ENCODE results near the gene LAMA5.

LAMA5 gene

DNA sequence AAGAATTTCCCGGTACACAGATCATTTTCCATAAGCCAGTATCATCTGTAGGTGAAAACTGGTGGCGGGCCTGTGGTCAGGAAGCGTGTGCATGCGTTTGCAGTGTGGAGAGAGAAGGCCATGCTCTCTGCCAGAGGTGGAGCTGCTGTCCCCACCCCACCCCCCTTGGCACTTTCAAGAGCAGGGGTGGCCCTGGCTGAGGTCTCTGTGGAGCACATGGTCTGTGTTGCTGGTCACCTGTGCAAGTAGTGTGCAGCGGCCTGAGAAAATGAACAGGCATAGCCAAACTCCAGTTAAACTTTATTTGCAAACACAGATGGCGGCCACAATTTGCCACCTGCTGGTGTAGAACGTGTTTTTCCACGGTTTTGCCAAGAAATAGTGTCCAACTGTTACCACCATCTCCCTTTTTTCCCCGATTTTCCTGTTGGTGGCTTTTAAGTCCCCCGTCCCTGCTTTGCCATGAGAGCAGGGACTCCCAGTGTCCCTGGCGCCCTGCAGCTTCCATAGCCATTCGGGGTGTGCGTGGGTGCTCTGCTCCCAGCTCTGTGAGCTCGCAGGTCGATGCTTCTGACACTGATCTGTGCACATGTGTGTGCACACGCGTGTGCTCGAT is 61.9 kb downstream of the LAMA5 start:
- H4K20me1 ChIP-seq: peaks cover 57% of the 10 kb centered on the region
- no peak overlapping the region for H3K27ac ChIP-seq
- H3K36me3 ChIP-seq: peaks cover 62% of the 10 kb centered on the region
- peaks cover 32% of the 10 kb centered on the region for H3K4me1 ChIP-seq
- no peak for TF ChIP-seq Cebpa-rat (IDR thresholded peaks at IDR 0.05)
- H3K4me2 ChIP-seq: peak overlapping the region; percentile 98
- no peak overlapping the region for H3K4me3 ChIP-seq
- peak overlapping the region; percentile 92 for H3K9ac ChIP-seq
- no peaks in the 10 kb centered on the region for H3K27me3 ChIP-seq
- H3K9me3 ChIP-seq: no peaks in the 10 kb centered on the region

DNA sequence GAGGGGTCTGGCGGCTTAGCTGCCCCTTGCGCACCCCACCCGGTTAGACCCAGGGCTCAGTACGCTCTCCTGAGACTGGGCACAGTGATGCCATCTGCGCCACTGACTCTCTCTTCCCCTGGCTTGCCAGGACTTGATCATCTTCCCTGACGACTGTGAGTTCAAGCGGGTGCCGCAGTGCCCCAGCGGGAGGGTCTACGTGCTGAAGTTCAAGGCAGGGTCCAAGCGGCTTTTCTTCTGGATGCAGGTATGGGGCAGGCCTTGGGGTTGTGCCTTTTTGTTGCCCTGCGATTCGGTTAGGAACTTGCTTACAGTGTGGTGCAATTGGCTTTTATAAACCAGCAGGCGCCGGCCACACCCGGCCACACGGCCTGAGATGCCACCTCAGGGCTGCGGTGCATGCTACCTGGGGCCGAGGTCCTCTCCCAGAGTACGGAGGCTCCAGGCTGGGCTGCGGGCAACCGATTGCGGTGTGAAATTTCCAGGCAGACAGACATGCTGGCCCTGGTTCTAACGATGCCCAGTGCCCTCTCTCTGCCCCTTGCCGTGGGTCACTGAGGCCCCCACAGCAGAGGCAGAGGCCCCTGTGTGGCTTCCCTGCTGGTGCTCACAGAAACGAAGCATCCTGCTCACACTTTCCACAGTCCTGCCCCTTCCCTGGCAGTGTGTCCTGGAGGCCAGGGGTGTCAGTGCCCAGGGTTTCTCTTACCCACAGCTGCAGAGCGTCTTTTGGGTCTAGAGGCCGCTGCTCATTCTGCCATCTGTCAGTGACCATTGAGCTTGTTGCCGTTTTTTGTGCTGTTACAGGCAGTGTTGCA is 62.6 kb downstream of the LAMA5 start:
- H4K20me1 ChIP-seq: peaks cover 57% of the 10 kb centered on the region
- H3K36me3 ChIP-seq: peaks cover 55% of the 10 kb centered on the region
- H3K27ac ChIP-seq: peak overlapping the region; percentile 90; the same call in 1 of the 2 replicates

DNA sequence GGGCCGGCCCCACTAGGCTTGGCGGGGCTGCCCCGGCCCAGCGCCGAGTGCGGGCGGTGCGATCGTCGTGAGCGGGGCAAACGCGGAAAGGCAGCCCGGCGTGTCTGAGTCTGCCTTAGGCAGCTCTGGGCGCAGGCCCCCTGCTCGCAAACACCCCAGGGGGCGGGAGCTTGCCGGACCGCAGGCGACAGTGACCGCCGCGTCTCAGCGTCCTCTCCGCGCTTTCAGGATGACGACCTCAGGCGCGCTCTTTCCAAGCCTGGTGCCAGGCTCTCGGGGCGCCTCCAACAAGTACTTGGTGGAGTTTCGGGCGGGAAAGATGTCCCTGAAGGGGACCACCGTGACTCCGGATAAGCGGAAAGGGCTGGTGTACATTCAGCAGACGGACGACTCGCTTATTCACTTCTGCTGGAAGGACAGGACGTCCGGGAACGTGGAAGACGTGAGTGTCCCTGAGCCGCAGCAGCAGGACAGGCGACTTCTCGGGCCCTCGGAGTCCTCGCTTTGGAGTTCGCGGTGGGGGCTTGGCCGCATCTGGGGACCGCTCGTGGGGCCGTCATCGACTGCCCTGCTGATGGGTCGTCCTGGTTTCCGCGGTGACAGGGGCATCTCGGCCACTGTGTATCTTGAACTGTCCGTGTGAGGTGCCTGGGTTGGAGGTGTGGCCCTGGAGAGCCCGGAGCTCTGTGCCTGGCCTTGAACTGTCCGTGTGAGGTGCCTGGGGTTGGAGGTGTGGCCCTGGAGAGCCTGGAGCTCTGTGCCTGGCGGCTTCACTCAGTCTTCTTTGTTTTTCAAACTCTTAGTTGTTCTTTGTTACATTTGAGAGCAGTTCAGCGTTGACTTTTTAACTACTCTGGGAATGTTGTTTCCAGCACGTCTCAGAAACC is 63.5 kb downstream of the LAMA5 start:
- TF ChIP-seq Cebpa-rat (IDR thresholded peaks at IDR 0.05): no peak
- H4K20me1 ChIP-seq: peaks cover 56% of the 10 kb centered on the region
- H3K9me3 ChIP-seq: no peaks in the 10 kb centered on the region
- peak overlapping the region; percentile 98 for H3K4me2 ChIP-seq
- peaks cover 48% of the 10 kb centered on the region for H3K36me3 ChIP-seq
- H3K9ac ChIP-seq: peak overlapping the region; percentile 92
- H3K27ac ChIP-seq: peak overlapping the region; percentile 90
- peaks cover 32% of the 10 kb centered on the region for H3K4me1 ChIP-seq
- H3K27me3 ChIP-seq: no peaks in the 10 kb centered on the region
- peak overlapping the region; percentile 82 for H3K4me3 ChIP-seq

More for the DNA sequence above, 62.6 kb downstream of the LAMA5 start:
- no peak for TF ChIP-seq Cebpa-rat (IDR thresholded peaks at IDR 0.05)
- H3K4me1 ChIP-seq: peaks cover 32% of the 10 kb centered on the region
- H3K9me3 ChIP-seq: no peaks in the 10 kb centered on the region
- H3K4me3 ChIP-seq: peak overlapping the region; percentile 82
- peak overlapping the region; percentile 92 for H3K9ac ChIP-seq
- peak overlapping the region; percentile 98 for H3K4me2 ChIP-seq
- H3K27me3 ChIP-seq: no peaks in the 10 kb centered on the region

DNA sequence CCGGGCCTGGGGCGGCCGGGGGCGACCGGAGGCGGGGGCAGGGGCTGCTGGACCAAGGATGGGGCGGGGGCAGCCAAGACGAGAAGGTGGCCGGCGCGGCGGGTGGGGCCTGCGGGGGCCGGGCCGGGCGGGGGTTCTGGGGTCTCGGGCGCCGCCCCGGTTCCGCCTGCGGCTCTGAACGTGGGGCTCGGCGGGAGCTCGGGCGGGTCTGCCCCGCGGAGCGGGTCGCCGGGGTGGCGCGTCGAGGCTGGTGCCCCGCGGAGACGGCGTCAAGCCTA is 64.1 kb downstream of the LAMA5 start:
- Histone ChIP-seq H4K20me1 (peaks cover 50% of the 10 kb centered on the region), H3K4me3 (peak overlapping the region; percentile 82), H3K4me1 (peaks cover 36% of the 10 kb centered on the region), H3K4me2 (peak overlapping the region; percentile 98), H3K27ac (peak overlapping the region; percentile 90), H3K9ac (peak overlapping the region; percentile 92), H3K27me3 (no peaks in the 10 kb centered on the region), H3K9me3 (no peaks in the 10 kb centered on the region), H3K36me3 (peaks cover 46% of the 10 kb centered on the region)
- TF ChIP-seq Cebpa-rat (IDR thresholded peaks at IDR 0.05): no peak

DNA sequence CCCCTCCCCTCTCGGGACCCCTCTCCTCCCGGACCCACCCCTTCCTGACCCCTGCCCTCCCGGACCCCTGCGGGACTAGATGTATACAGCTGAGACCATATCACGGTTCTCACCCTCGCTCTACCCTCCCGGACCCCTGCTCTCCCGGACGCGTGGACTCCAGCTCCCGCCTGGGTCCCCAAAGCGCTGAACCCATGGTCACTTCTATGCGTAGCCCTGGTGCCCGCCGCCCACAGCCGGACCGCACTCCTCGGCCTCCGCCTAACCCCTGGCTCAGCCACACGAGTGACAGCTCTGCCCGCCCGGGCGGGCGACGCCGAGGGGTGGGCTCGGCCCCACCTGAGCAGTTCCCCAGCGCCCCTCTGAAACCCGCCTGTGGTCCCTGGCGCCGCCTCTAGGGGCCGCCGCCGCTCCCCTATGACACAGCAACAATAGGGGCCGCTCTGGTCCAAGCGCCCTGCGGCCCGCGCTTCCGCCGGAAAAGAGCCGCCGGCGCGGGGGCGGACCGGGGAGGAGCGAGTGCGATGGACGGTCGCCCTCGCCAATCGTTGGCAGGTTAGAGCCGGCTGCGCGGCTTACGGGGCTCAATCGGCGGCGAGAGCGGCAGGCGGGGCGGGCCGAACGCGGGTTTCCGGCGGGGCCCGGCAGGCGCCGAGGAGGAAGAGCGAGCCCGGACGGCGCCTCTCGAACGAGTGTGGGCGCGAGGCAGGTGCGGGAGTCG is 64.6 kb downstream of the LAMA5 start, which contains the start of gene ADRM1:
ADRM1 (plus strand) TSS at position 657 of the 721 bp plus-strand sequence. CDS start 572 bp downstream, outside the sequence.
- no peaks in the 10 kb centered on the region for H3K27me3 ChIP-seq
- H3K4me1 ChIP-seq: peaks cover 41% of the 10 kb centered on the region
- peak within 1 kb of the TSS; percentile 92 for H3K9ac ChIP-seq
- peak within 1 kb of the TSS; percentile 90 for H3K27ac ChIP-seq
- H3K36me3 ChIP-seq: peaks cover 41% of the 10 kb centered on the region
- H3K4me3 ChIP-seq: peak within 1 kb of the TSS; percentile 82
- peak within 1 kb of the TSS; percentile 98 for H3K4me2 ChIP-seq
- H3K9me3 ChIP-seq: no peaks in the 10 kb centered on the region
- TF ChIP-seq Cebpa-rat (IDR thresholded peaks at IDR 0.05): no peak
- H4K20me1 ChIP-seq: peaks cover 45% of the 10 kb centered on the region

DNA sequence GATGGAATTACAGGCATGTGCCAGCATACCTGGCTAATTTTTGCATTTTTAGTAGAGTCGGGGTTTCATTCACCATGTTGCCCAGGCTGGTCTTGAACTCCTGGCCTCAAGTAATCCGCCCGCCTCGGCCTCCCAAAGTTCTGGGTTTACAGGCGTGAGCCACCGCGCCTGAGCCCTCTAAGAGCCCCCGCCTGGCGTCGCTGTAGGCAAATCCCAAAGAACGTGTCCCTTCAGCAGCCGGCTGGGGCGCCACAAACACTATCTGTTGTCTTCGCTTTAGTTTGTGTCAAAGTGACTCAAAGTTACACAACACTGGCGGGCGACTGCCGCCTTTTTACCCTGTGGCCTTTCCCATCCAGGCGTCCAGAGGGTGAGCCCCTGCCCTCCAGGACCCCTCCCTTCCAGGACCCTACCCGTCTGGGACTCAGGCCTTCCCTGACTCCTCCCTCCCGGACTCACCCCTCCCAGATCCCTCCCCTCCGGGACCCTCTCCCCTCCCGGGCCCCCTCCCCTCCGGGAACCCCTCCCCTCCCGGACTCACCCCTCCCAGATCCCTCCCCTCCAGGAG is 65.3 kb downstream of the LAMA5 start:
- Histone ChIP-seq H3K9me3 (no peaks in the 10 kb centered on the region), H3K27me3 (no peaks in the 10 kb centered on the region), H3K4me2 (peak overlapping the region; percentile 85), H4K20me1 (peaks cover 39% of the 10 kb centered on the region), H3K4me3 (peak overlapping the region; percentile 82), H3K9ac (peak overlapping the region; percentile 81; the same call in 1 of the 2 replicates), H3K4me1 (peaks cover 46% of the 10 kb centered on the region), H3K27ac (peak overlapping the region; percentile 90; the same call in 1 of the 2 replicates), H3K36me3 (peaks cover 38% of the 10 kb centered on the region)
- peak; percentile 95 for TF ChIP-seq Cebpa-rat (IDR thresholded peaks at IDR 0.05)

DNA sequence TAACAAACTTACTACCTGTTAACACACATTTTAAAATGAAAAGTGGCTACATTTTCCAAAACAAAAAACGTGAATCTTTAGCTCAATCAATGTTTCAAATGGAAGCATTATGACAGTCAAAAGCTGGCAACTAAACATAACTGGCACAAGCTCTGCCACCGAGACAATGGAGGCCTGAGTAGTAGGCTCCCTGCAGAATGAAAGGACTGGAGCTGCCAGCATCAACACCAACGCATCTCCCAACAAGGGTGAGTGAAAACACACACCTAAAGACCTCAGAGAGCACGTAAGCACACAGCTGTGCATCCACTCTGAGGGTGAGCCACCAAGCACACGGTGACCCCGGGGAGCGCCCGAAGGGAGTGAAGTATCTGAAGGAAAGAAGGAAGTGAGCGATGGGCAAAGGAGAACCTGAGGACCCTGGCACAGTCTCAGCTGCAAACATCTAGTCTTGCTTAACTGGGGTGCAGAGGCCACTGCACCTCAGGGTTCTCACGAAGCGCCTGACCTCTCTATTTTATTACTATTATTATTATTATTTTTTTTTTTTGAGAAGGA is 65.9 kb downstream of the LAMA5 start:
- no peaks in the 10 kb centered on the region for H3K27me3 ChIP-seq
- H3K9ac ChIP-seq: no peak overlapping the region
- peaks cover 32% of the 10 kb centered on the region for H4K20me1 ChIP-seq
- H3K4me2 ChIP-seq: peak overlapping the region; percentile 85; the same call in 1 of the 2 replicates
- no peak overlapping the region for H3K27ac ChIP-seq
- peaks cover 52% of the 10 kb centered on the region for H3K4me1 ChIP-seq
- H3K9me3 ChIP-seq: no peaks in the 10 kb centered on the region
- no peak for TF ChIP-seq Cebpa-rat (IDR thresholded peaks at IDR 0.05)
- H3K36me3 ChIP-seq: peaks cover 37% of the 10 kb centered on the region
- peak overlapping the region; percentile 82; the same call in 1 of the 2 replicates for H3K4me3 ChIP-seq

DNA sequence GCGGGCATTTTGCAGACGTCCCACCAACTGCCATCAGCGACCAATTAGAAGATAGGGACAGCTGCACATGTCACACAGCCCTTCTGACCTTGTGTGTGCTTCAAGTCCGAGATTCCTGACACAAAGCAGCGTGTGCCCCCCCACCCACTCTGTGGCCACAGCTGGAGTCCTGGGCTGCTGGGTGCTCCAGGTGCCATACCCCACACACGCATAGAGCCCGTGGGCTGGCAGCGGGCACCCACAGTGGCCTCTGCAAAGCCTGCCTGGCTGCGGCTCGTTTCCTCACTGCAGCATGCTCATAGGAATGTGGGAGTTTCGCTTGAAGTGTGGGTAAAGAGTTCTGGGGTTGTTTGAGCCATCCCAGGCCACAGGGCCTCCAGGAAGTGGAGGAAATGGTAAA is 66.8 kb downstream of the LAMA5 start:
- peaks cover 37% of the 10 kb centered on the region for H3K36me3 ChIP-seq
- no peaks in the 10 kb centered on the region for H3K27me3 ChIP-seq
- H3K4me1 ChIP-seq: peaks cover 53% of the 10 kb centered on the region
- H3K4me3 ChIP-seq: no peak overlapping the region
- no peak overlapping the region for H3K4me2 ChIP-seq
- H4K20me1 ChIP-seq: peaks cover 23% of the 10 kb centered on the region
- H3K9ac ChIP-seq: peak overlapping the region; percentile 47; the same call in 1 of the 2 replicates
- no peak for TF ChIP-seq Cebpa-rat (IDR thresholded peaks at IDR 0.05)
- H3K9me3 ChIP-seq: no peaks in the 10 kb centered on the region
- H3K27ac ChIP-seq: no peak overlapping the region
